ENCODE results near the gene DNAJC18.
"Not testable (repeated sequence)": the region's sequence is repeated elsewhere in the genome, so short reads cannot be mapped to it uniquely, and the experiment has no call there.

Gene DNAJC18

GRCh38 chr5:139439013-139439903 is at the start of gene DNAJC18:
Gene DNAJC18 (minus strand): TSS chr5:139439525. CDS start chr5:139439445, 80 bp downstream.
- DNase-seq = peak; percentile 95

- peak; percentile 32 for DNase-seq
These were observed 48.9 kb upstream of the DNAJC18 start for GRCh38 chr5:139488260-139488659.

GRCh38 chr5:139486201-139486600 is 46.9 kb upstream of the DNAJC18 start:
- no peak for DNase-seq

GRCh38 chr5:139482890-139483208 is 43.5 kb upstream of the DNAJC18 start:
- not testable (repeated sequence) for DNase-seq

- DNase-seq = peak; percentile 81
These were observed 42.9 kb upstream of the DNAJC18 start, which contains the start of gene STING1 for GRCh38 chr5:139482050-139482889. Gene STING1 (minus strand): TSS chr5:139482758. CDS start chr5:139481704, 1,054 bp downstream.

- peak; percentile 55 for DNase-seq
These were observed 42.3 kb upstream of the DNAJC18 start for GRCh38 chr5:139481580-139482049.

- peak; percentile 78 for DNase-seq
These were observed 41.8 kb upstream of the DNAJC18 start for GRCh38 chr5:139481122-139481533.

- not testable (repeated sequence) for DNase-seq
These were observed 40.4 kb upstream of the DNAJC18 start for GRCh38 chr5:139479729-139480128.

GRCh38 chr5:139478657-139479423 is 39.5 kb upstream of the DNAJC18 start:
- DNase-seq = not testable (repeated sequence)

- DNase-seq = no peak
These were observed 36.7 kb upstream of the DNAJC18 start for GRCh38 chr5:139475865-139476617.

- DNase-seq = peak; percentile 63
These were observed 35.8 kb upstream of the DNAJC18 start for GRCh38 chr5:139474890-139475791.

- DNase-seq = peak; percentile 42
These were observed 34.2 kb upstream of the DNAJC18 start for GRCh38 chr5:139473565-139473964.

GRCh38 chr5:139473105-139473504 is 33.8 kb upstream of the DNAJC18 start:
- no peak for DNase-seq

- peak; percentile 46 for DNase-seq
These were observed 33.2 kb upstream of the DNAJC18 start for GRCh38 chr5:139472386-139473030.

- peak; percentile 71 for DNase-seq
These were observed 31.5 kb upstream of the DNAJC18 start, which contains the start of gene SMIM33 for GRCh38 chr5:139470821-139471300. Gene SMIM33 (plus strand): TSS chr5:139471004. CDS start chr5:139471122, 118 bp downstream.

- peak; percentile 19 for DNase-seq
These were observed 29.2 kb upstream of the DNAJC18 start for GRCh38 chr5:139468421-139468931.

- no peak for DNase-seq
These were observed 23.4 kb upstream of the DNAJC18 start, which contains the start of gene ECSCR for GRCh38 chr5:139462586-139463276. Gene ECSCR (minus strand): TSS chr5:139462743. CDS start chr5:139462670, 73 bp downstream.

- no peak for DNase-seq
These were observed 22.4 kb upstream of the DNAJC18 start for GRCh38 chr5:139461698-139462097.

GRCh38 chr5:139461176-139461575 is 21.9 kb upstream of the DNAJC18 start:
- DNase-seq = no peak

Measured in CD4-positive, alpha-beta T cell treated with Interleukin-17A for 4 hours (primary cell).